Fibroblast of the conjunctiva (primary cell): ENCODE data around the gene VPS72.

Source experiments
- DNase-seq: peaks from one replicate; pipeline ENCODE4 v3.0.0-alpha.2; 2010; ENCODE audit warnings: low read depth

The VPS72 gene

GRCh38 chr1:151144474-151145303 lies 45.3 kb downstream of the VPS72 start:
- DNase-seq = no peak

- DNase-seq = no peak
These were observed 46.0 kb downstream of the VPS72 start for GRCh38 chr1:151143986-151144385.

- no peak for DNase-seq
These were observed 47.0 kb downstream of the VPS72 start for GRCh38 chr1:151143057-151143435.

- no peak for DNase-seq
These were observed 47.5 kb downstream of the VPS72 start for GRCh38 chr1:151142411-151143056.

- DNase-seq = no peak
These were observed 52.2 kb downstream of the VPS72 start for GRCh38 chr1:151137789-151138188.

GRCh38 chr1:151135433-151136385 lies 54.3 kb downstream of the VPS72 start:
- DNase-seq = no peak

GRCh38 chr1:151134991-151135390 lies 55.0 kb downstream of the VPS72 start:
- no peak for DNase-seq

- no peak for DNase-seq
These were observed 55.6 kb downstream of the VPS72 start for GRCh38 chr1:151134396-151134795.

GRCh38 chr1:151133018-151133806 lies 56.8 kb downstream of the VPS72 start:
- DNase-seq = no peak

- no peak for DNase-seq
These were observed 57.5 kb downstream of the VPS72 start for GRCh38 chr1:151132335-151133017.

GRCh38 chr1:151131701-151132334 lies 58.2 kb downstream of the VPS72 start:
- DNase-seq = no peak

- peak; percentile 67 for DNase-seq
These were observed 58.9 kb downstream of the VPS72 start for GRCh38 chr1:151130987-151131586.

- DNase-seq = no peak
These were observed 61.2 kb downstream of the VPS72 start for GRCh38 chr1:151128800-151129199.
